Left ventricle myocardium inferior (tissue), 1 donor: ENCODE measurements around the gene TPMT. TPM values are rescaled to one million over a fixed set of nuclear protein-coding genes. Genes with fewer than 3 reads are reported as not detected.

Experiments used
- DNase-seq: peaks from one replicate; pipeline ENCODE4 v3.0.0-alpha.2; 2020
- H3K27ac ChIP-seq: fragments of 200-600 bp; replicated peaks from 2 replicates; pipeline ENCODE4 v1.8.0; 2021
- H3K27me3 ChIP-seq: fragments of 200-600 bp; 2 replicates; pipeline ENCODE4 v1.8.0; 2021; ENCODE audit warnings: low read depth
- H3K36me3 ChIP-seq: fragments of 200-600 bp; 2 replicates; pipeline ENCODE4 v1.8.0; 2021
- H3K4me1 ChIP-seq: fragments of 200-600 bp; 2 replicates; pipeline ENCODE4 v1.8.0; 2021
- H3K4me3 ChIP-seq: fragments of 200-600 bp; 2 replicates; pipeline ENCODE4 v1.8.0; 2021; ENCODE audit warnings: mild to moderate bottlenecking, moderate library complexity
- H3K9me3 ChIP-seq: fragments of 200-600 bp; replicated peaks from 2 replicates; pipeline ENCODE4 v1.8.0; 2021
- intact Hi-C: fragments of 100-400 bp; cut with micrococcal nuclease; formaldehyde crosslinking; loops from one replicate; pipeline ENCODE4 v1.11.0; 2022
- total RNA-seq: library from RNA; stranded (reverse); fragmentation: NEBNext Ultra II Directional; extraction: Animal tissue kit (Norgen Biotek cat#: 25700); gene quantifications from one replicate; pipeline ENCODE4 v1.2.1, GENCODE V29; 2021
- TF ChIP-seq, protein P1 (sequence below): fragments of 200-600 bp; IDR thresholded peaks from 2 replicates; pipeline ENCODE4 v1.8.0; 2021; ENCODE audit warnings: antibody characterized with exemption, mild to moderate bottlenecking, borderline replicate concordance
- donor health status: DM: no; HTN: yes; CAD: no; lungs with severe emphysema.

TPMT gene
- total RNA-seq, 1 donor from 2014 or later, result 14.1 TPM

- Histone ChIP-seq H3K36me3 (peaks cover 76% of the 10 kb centered on the region), H3K27ac (no peak overlapping the region), H3K4me1 (no peaks in the 10 kb centered on the region), H3K4me3 (no peak overlapping the region), H3K9me3 (no peaks in the 10 kb centered on the region), H3K27me3 (no peaks in the 10 kb centered on the region)
- intact Hi-C loops, result no loop called here
- TF ChIP-seq, protein P1, sequence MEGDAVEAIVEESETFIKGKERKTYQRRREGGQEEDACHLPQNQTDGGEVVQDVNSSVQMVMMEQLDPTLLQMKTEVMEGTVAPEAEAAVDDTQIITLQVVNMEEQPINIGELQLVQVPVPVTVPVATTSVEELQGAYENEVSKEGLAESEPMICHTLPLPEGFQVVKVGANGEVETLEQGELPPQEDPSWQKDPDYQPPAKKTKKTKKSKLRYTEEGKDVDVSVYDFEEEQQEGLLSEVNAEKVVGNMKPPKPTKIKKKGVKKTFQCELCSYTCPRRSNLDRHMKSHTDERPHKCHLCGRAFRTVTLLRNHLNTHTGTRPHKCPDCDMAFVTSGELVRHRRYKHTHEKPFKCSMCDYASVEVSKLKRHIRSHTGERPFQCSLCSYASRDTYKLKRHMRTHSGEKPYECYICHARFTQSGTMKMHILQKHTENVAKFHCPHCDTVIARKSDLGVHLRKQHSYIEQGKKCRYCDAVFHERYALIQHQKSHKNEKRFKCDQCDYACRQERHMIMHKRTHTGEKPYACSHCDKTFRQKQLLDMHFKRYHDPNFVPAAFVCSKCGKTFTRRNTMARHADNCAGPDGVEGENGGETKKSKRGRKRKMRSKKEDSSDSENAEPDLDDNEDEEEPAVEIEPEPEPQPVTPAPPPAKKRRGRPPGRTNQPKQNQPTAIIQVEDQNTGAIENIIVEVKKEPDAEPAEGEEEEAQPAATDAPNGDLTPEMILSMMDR, result no peak
- DNase-seq, result no peak
These were observed 14.8 kb downstream of the TPMT start for GRCh38 chr6:18139935-18140621.

DNA sequence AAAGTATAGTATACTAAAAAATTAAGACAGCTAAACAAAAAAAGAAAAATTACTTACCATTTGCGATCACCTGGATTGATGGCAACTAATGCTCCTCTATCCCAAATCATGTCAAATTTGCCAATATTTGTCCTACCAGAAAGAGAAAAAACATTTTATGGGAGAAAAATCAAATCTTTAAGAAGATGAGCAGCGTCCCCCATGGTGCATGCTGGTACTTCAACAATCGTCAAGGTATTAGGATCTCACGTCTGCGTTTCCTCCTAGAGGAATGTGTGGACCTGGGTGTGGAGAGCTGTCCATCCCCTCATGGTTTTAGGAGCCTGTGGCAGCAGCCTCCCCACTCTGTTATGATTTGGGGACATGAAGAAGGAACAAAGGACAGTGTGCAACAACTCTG, 16.0 kb downstream of the TPMT start:
- Histone ChIP-seq H3K36me3 (peaks cover 77% of the 10 kb centered on the region), H3K27me3 (no peaks in the 10 kb centered on the region), H3K9me3 (no peaks in the 10 kb centered on the region), H3K4me1 (no peaks in the 10 kb centered on the region), H3K27ac (no peak overlapping the region), H3K4me3 (no peak overlapping the region)
- no peak for DNase-seq
- TF ChIP-seq, protein P1, result no peak
- intact Hi-C loops, result no loop called here

- Histone ChIP-seq H3K27me3 (no peaks in the 10 kb centered on the region), H3K9me3 (no peaks in the 10 kb centered on the region), H3K4me3 (no peak overlapping the region), H3K4me1 (no peaks in the 10 kb centered on the region), H3K27ac (no peak overlapping the region), H3K36me3 (peaks cover 81% of the 10 kb centered on the region)
- intact Hi-C loops, result no loop called here
- TF ChIP-seq, protein P1, result no peak
- no peak for DNase-seq
These were observed 18.6 kb downstream of the TPMT start for GRCh38 chr6:18136260-18136659.

- no peak for DNase-seq
- H3K36me3 ChIP-seq, result peaks cover 81% of the 10 kb centered on the region
- TF ChIP-seq, protein P1, result no peak
- H3K27me3 ChIP-seq, result no peaks in the 10 kb centered on the region
- intact Hi-C loops, result no loop called here
- no peak overlapping the region for H3K4me3 ChIP-seq
- H3K4me1 ChIP-seq, result no peaks in the 10 kb centered on the region
- no peak overlapping the region for H3K27ac ChIP-seq
- H3K9me3 ChIP-seq, result no peaks in the 10 kb centered on the region
These were observed 19.7 kb downstream of the TPMT start for GRCh38 chr6:18135171-18135570.

DNA sequence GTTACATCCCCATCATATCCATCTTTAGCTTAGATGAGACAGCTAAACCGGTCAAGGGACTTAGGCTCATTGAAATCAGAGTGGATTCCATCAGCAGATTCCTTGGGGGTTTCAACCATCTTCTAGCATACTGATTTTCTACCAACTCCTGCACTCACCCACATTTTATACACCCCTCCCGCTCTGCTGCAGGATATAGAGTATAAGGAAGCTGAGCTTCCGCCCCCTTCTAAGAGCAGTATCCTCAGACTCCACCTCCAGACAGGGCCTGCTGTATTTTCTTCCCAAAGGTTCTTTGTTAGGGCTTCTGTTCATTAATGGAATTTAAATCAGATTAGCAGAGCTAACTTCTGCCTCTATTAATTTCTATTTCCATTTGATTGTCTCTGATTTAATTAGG, 22.5 kb downstream of the TPMT start:
- Histone ChIP-seq H3K27ac (no peak overlapping the region), H3K27me3 (no peaks in the 10 kb centered on the region), H3K36me3 (peaks cover 71% of the 10 kb centered on the region), H3K9me3 (no peaks in the 10 kb centered on the region), H3K4me3 (no peak overlapping the region), H3K4me1 (no peaks in the 10 kb centered on the region)
- DNase-seq, result no peak
- TF ChIP-seq, protein P1, result no peak
- intact Hi-C loops, result no loop called here
